Tibial nerve (tissue), 4 donors: ENCODE data around the gene STEAP1B.

Source experiments
- EP300 ChIP-seq, 2 donors: sonication (generic); formaldehyde crosslinking; IDR thresholded peaks; one replicate each; pipeline ENCODE4 v1.6.1; 2017; ENCODE audit warnings: antibody characterized with exemption in 2 of 2, mild to moderate bottlenecking in 1 of 2
- POLR2A ChIP-seq, 2 donors: fragments of 450-650 bp; IDR thresholded peaks; one replicate each; pipeline ENCODE4 v1.6.1; 2017; ENCODE audit warnings: antibody characterized with exemption in 2 of 2, mild to moderate bottlenecking in 2 of 2, moderate library complexity in 2 of 2
- TF ChIP-seq, protein P1 (sequence below), 5 experiments: fragments of 200-600 bp in 3 of 5; fragments of 450-650 bp in 2 of 5; sonication (generic) in 3 of 5; IDR thresholded peaks; one replicate each; pipeline ENCODE4 v1.5.1; 2016 to 2019; ENCODE audit warnings: antibody characterized with exemption in 5 of 5, mild to moderate bottlenecking in 3 of 5, moderate library complexity in 2 of 5

DNA sequence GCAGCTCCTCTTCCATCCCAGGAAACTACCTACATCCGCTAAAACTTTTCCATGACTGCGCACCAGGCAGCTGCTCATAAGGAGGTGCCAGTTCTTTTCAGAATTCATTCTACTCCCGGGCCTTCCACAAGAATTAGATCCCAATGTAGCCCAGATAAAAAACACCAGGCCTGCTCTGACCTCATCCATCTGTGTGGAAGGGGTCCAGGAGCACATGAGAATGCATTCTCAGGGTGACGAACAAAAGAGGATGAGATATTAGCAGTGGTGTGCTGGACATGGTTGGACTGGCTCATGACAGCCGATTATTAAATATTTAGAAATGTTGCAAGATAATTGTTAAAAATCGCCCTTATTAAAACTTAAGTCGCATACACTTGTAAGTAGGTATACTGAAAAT, 43.2 kb upstream of the STEAP1B start:
- TF ChIP-seq, protein P1, sequence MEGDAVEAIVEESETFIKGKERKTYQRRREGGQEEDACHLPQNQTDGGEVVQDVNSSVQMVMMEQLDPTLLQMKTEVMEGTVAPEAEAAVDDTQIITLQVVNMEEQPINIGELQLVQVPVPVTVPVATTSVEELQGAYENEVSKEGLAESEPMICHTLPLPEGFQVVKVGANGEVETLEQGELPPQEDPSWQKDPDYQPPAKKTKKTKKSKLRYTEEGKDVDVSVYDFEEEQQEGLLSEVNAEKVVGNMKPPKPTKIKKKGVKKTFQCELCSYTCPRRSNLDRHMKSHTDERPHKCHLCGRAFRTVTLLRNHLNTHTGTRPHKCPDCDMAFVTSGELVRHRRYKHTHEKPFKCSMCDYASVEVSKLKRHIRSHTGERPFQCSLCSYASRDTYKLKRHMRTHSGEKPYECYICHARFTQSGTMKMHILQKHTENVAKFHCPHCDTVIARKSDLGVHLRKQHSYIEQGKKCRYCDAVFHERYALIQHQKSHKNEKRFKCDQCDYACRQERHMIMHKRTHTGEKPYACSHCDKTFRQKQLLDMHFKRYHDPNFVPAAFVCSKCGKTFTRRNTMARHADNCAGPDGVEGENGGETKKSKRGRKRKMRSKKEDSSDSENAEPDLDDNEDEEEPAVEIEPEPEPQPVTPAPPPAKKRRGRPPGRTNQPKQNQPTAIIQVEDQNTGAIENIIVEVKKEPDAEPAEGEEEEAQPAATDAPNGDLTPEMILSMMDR (IDR thresholded peaks at IDR 0.05) = no peak
- TF ChIP-seq POLR2A (IDR thresholded peaks at IDR 0.05) (no peak), EP300 (IDR thresholded peaks at IDR 0.05) (no peak)
